CD4-positive, alpha-beta T cell (primary cell): Measurements from ENCODE around the gene PDIA4. TPM values are rescaled to one million over a fixed set of nuclear protein-coding genes. Genes with fewer than 3 reads are reported as not detected.

Experiments
- ATAC-seq: fragments of 200-7000 bp; cut with Tn5 transposase; one replicate; pipeline ENCODE4 v1.10.0; 2022; ENCODE audit warnings: mild to moderate bottlenecking; ENCODE audit not compliant: poor library complexity
- CTCF ChIA-PET: fragments of 350-600 bp; sonication (Branson Sonifier 250); formaldehyde crosslinking; loops from one replicate; lab custom pipeline; 2021; ENCODE audit warnings: antibody characterized with exemption, inconsistent platforms; lab: Charles Lee
- POLR2A ChIA-PET: fragments of 350-600 bp; sonication (Branson Sonifier 250); formaldehyde crosslinking; loops from one replicate; lab custom pipeline; 2021; ENCODE audit warnings: antibody characterized with exemption, inconsistent platforms; lab: Charles Lee
- DNase-seq, 14 experiments: peaks; one replicate each; pipeline ENCODE4 v3.0.0-alpha.2; 2013 to 2020; ENCODE audit warnings: mixed read lengths in 2 of 14
- H3K27ac ChIP-seq, 2 donors: one replicate each; pipeline versions ENCODE4 v1.5.1 to v1.7.0; 2013; ENCODE audit warnings: low read length in 2 of 2, low read depth in 1 of 2, mild to moderate bottlenecking in 1 of 2
- H3K27me3 ChIP-seq, 2 experiments: 1 replicate in 1 of 2; 2 replicates in 1 of 2; pipeline versions ENCODE4 v1.6.1 to v1.7.0; 2013; ENCODE audit warnings: low read length in 2 of 2, control low read depth in 1 of 2, mild to moderate bottlenecking in 1 of 2, moderate library complexity in 1 of 2; ENCODE audit not compliant: insufficient read depth in 2 of 2, control insufficient read depth in 1 of 2
- H3K36me3 ChIP-seq: one replicate; pipeline ENCODE4 v1.6.1; 2013; ENCODE audit warnings: low read length, control low read depth; ENCODE audit not compliant: insufficient read depth
- H3K4me1 ChIP-seq: one replicate; pipeline ENCODE4 v1.6.1; 2013; ENCODE audit warnings: low read length, control low read depth; ENCODE audit not compliant: insufficient read depth
- H3K4me3 ChIP-seq: one replicate; pipeline ENCODE4 v1.5.1; 2013; ENCODE audit warnings: mild to moderate bottlenecking, low read length, moderate library complexity
- H3K9me3 ChIP-seq, 2 experiments: 1 replicate in 1 of 2; 2 replicates in 1 of 2; pipeline versions ENCODE4 v1.6.1 to v1.7.0; 2013; ENCODE audit warnings: low read length in 2 of 2, mild to moderate bottlenecking in 2 of 2, control low read depth in 1 of 2, moderate library complexity in 1 of 2; ENCODE audit not compliant: control insufficient read depth in 1 of 2, insufficient read depth in 1 of 2
- H3K27ac Mint-ChIP-seq: one replicate; pipeline ENCODE4 v1.8.0; 2020; ENCODE audit warnings: mixed read lengths
- H3K27me3 Mint-ChIP-seq: one replicate; pipeline ENCODE4 v1.8.0; 2021; ENCODE audit warnings: mixed read lengths
- H3K36me3 Mint-ChIP-seq: one replicate; pipeline ENCODE4 v1.8.0; 2021; ENCODE audit warnings: low read depth, mixed read lengths
- H3K4me1 Mint-ChIP-seq: one replicate; pipeline ENCODE4 v1.8.0; 2021; ENCODE audit warnings: low read depth, mixed read lengths
- H3K4me3 Mint-ChIP-seq: one replicate; pipeline ENCODE4 v1.8.0; 2020; ENCODE audit warnings: mild to moderate bottlenecking, mixed read lengths
- H3K9me3 Mint-ChIP-seq: one replicate; pipeline ENCODE4 v1.8.0; 2020; ENCODE audit warnings: mixed read lengths
- intact Hi-C, 2 experiments: fragments of 100-400 bp; cut with DNase I in 1 of 2; cut with micrococcal nuclease in 1 of 2; formaldehyde crosslinking; loops; one replicate each; pipeline versions ENCODE4 v1.15.1 to v1.9.0; 2023 to 2025; cut with DNase I, micrococcal nuclease
- total RNA-seq, 174 experiments: library from RNA in 2 of 174; stranded (reverse) in 2 of 174; gene quantifications; one replicate each; pipeline ENCODE4 v1.2.3 and lab custom pipeline; 2021 to 2026
- TF ChIP-seq, protein P1 (sequence below): fragments of 200-600 bp; IDR thresholded peaks from one replicate; pipeline ENCODE4 v1.8.0; 2022; ENCODE audit warnings: antibody characterized with exemption, mild to moderate bottlenecking

Gene PDIA4
- total RNA-seq, 2 experiments from 2014 or later, result 19.5 to 19.9 TPM

DNA sequence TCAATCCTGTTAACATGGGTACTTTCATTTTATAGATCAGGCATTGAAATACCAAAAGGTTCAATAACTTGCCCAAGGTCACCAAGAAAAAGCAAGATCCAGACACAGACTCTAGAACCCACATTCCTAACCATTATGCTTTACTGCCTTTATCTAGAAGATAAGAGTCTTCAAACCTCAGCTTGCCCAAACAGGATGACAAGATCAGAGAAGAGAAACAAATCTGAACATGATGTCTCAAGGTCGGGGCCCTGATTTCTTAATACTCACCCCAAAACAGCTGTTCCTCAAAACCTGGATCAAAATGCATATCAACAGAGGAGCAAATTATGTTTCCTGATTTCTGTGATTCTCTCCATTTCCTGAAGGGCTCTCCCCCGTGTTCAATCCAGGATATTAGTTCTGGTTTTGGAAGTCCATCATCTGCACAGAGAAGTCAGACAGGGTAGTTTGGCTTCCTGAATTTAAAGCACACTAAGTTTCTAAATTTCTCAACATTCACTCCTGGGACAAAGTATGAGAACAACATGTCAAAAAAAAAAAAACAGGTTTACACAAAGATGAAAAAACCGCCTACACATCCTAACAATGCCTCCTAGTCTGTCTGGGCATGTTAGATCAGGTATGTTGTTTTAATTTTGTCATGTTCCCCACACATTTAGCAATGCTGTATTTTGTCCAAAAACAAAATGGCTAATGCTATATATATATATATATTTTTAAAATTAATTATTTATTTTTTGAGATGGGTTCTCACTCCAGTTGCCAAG, 46.0 kb upstream of the PDIA4 start:
- POLR2A ChIA-PET, result interaction anchor here (1.6 kb wide), 1 partner anchor 8 kb away, joined by 3 read pairs; no protein-coding TSS in a partner anchor
- Histone ChIP-seq H3K36me3 (peaks cover 38% of the 10 kb centered on the region), H3K27me3 (no peaks in the 10 kb centered on the region), H3K27ac (no peak overlapping the region), H3K9me3 (peaks cover 0 to 13% of the 10 kb centered on the region in 2 experiments), H3K4me3 (no peak overlapping the region), H3K4me1 (peaks cover 11% of the 10 kb centered on the region)
- ATAC-seq (no peak), DNase-seq (no peak)
- Mint-ChIP-seq H3K9me3 (no peaks in the 10 kb centered on the region), H3K27me3 (no peaks in the 10 kb centered on the region), H3K36me3 (peaks cover 51% of the 10 kb centered on the region), H3K27ac (peak overlapping the region; percentile 64), H3K4me3 (no peak overlapping the region), H3K4me1 (peaks cover 14% of the 10 kb centered on the region)
- CTCF ChIA-PET, result no interaction called here
- TF ChIP-seq, protein P1, sequence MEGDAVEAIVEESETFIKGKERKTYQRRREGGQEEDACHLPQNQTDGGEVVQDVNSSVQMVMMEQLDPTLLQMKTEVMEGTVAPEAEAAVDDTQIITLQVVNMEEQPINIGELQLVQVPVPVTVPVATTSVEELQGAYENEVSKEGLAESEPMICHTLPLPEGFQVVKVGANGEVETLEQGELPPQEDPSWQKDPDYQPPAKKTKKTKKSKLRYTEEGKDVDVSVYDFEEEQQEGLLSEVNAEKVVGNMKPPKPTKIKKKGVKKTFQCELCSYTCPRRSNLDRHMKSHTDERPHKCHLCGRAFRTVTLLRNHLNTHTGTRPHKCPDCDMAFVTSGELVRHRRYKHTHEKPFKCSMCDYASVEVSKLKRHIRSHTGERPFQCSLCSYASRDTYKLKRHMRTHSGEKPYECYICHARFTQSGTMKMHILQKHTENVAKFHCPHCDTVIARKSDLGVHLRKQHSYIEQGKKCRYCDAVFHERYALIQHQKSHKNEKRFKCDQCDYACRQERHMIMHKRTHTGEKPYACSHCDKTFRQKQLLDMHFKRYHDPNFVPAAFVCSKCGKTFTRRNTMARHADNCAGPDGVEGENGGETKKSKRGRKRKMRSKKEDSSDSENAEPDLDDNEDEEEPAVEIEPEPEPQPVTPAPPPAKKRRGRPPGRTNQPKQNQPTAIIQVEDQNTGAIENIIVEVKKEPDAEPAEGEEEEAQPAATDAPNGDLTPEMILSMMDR, result no peak
- intact Hi-C loops, result no loop called here

DNA sequence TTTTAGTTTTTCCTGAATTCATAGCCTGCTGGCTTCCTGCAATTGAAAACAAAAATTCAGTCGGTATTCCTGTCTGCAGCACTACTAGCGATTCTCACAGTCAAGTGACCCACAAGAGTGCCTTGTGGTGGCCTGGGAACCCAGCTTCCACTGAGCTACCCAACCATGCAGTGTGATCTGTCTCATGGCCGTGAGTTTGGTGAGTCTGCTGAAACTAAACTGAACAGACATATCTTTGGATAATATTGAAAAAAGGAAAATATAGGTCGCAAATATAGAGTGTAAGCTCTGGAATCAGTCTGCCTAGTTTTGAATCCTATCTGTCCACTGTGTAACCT, 44.1 kb upstream of the PDIA4 start:
- Mint-ChIP-seq H3K4me1 (peaks cover 19% of the 10 kb centered on the region), H3K9me3 (no peaks in the 10 kb centered on the region), H3K27me3 (no peaks in the 10 kb centered on the region), H3K4me3 (no peak overlapping the region), H3K36me3 (peaks cover 50% of the 10 kb centered on the region), H3K27ac (peak overlapping the region; percentile 43)
- Histone ChIP-seq H3K27ac (peak overlapping the region in 1 of 2 donors; percentile 34), H3K27me3 (no peaks in the 10 kb centered on the region), H3K36me3 (peaks cover 38% of the 10 kb centered on the region), H3K9me3 (peaks cover 0 to 13% of the 10 kb centered on the region in 2 experiments), H3K4me1 (peaks cover 11% of the 10 kb centered on the region), H3K4me3 (no peak overlapping the region)
- CTCF ChIA-PET, result interaction anchor here (0.7 to 1.5 kb wide), 2 partner anchors 17 to 67 kb away, joined by 3 to 4 read pairs; no protein-coding TSS in a partner anchor
- POLR2A ChIA-PET, result interaction anchor here (0.6 to 1.2 kb wide), 4 partner anchors 15 to 89 kb away, joined by 3 to 4 read pairs (median 3); partner anchors contain the start of gene ZNF398
- DNase-seq, result no peak
- intact Hi-C loops, result no loop called here
- no peak for ATAC-seq
- TF ChIP-seq, protein P1, result no peak

DNA sequence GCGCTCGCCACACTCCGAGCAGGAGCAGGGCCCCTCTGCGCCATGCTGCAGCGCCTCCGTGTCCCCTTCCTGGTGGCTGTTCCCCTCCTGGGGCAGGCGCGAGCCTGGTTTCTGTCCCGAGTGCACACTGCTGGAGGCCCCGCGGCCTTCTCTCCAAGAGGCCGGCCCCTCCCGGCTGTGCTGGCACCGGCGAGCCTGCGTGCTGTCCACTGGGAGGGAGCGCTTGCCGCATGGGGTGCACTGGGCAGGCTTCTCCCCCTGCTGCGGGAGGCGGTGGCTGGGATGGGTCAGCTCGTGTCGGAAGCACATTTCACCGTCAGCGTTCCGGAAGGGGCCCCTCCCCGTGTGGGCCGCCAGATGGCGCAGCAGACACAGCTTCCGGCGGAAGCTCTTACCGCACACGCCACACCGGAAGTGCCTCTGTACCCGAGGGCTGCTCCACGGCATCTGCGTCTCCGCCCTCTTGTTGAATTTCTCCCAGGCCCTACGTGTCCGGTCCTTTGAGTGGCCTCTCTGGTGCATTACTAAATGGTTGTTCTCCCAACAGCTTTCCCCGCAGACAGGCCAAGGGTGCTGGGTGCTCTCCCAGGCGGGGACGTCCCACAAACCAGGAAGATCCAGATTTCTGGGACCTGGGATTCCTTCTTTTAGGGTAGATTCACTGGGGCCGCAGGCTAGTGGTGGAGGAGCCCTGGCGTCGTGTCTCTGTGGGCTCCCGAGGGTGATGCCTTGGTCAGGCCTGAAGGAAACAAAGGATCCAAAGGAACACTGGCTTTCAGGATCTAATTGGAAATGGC, 43.5 kb upstream of the PDIA4 start:
- H3K4me1 Mint-ChIP-seq, result peaks cover 15% of the 10 kb centered on the region
- no peaks in the 10 kb centered on the region for H3K27me3 ChIP-seq
- peaks cover 45% of the 10 kb centered on the region for H3K36me3 Mint-ChIP-seq
- CTCF ChIA-PET, result interaction anchor here (0.5 to 0.9 kb wide), 3 partner anchors 16 to 66 kb away, joined by 3 read pairs; no protein-coding TSS in a partner anchor
- H3K27me3 Mint-ChIP-seq, result no peaks in the 10 kb centered on the region
- H3K9me3 ChIP-seq, result peaks cover 0 to 13% of the 10 kb centered on the region in 2 experiments
- H3K4me3 Mint-ChIP-seq, result no peak overlapping the region
- no peaks in the 10 kb centered on the region for H3K9me3 Mint-ChIP-seq
- H3K4me3 ChIP-seq, result no peak overlapping the region
- DNase-seq (peak; percentile 23 to 81 (median 44)), ATAC-seq (peak; percentile 76)
- intact Hi-C loops, result loop anchor here in 1 of 2 experiments (1.0 kb wide), 1 partner anchor 18 kb away; the partner anchor contains the start of gene ZNF786
- POLR2A ChIA-PET, result interaction anchor here (0.7 to 1.2 kb wide), 3 partner anchors 43 to 88 kb away, joined by 3 read pairs; partner anchors contain the start of gene ZNF398
- H3K27ac Mint-ChIP-seq, result peak overlapping the region; percentile 43
- H3K36me3 ChIP-seq, result peaks cover 35% of the 10 kb centered on the region
- peak overlapping the region in 1 of 2 donors; percentile 34 for H3K27ac ChIP-seq
- peaks cover 11% of the 10 kb centered on the region for H3K4me1 ChIP-seq
- TF ChIP-seq, protein P1, result no peak
